COR-L47 (cell line): ENCODE measurements around the gene CDKN2AIP.

Source experiments
- DNase-seq: peaks from one replicate; lab custom pipeline; 2025; lab: John Stamatoyannopoulos, UW

The CDKN2AIP gene, protein sequence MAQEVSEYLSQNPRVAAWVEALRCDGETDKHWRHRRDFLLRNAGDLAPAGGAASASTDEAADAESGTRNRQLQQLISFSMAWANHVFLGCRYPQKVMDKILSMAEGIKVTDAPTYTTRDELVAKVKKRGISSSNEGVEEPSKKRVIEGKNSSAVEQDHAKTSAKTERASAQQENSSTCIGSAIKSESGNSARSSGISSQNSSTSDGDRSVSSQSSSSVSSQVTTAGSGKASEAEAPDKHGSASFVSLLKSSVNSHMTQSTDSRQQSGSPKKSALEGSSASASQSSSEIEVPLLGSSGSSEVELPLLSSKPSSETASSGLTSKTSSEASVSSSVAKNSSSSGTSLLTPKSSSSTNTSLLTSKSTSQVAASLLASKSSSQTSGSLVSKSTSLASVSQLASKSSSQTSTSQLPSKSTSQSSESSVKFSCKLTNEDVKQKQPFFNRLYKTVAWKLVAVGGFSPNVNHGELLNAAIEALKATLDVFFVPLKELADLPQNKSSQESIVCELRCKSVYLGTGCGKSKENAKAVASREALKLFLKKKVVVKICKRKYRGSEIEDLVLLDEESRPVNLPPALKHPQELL

DNA sequence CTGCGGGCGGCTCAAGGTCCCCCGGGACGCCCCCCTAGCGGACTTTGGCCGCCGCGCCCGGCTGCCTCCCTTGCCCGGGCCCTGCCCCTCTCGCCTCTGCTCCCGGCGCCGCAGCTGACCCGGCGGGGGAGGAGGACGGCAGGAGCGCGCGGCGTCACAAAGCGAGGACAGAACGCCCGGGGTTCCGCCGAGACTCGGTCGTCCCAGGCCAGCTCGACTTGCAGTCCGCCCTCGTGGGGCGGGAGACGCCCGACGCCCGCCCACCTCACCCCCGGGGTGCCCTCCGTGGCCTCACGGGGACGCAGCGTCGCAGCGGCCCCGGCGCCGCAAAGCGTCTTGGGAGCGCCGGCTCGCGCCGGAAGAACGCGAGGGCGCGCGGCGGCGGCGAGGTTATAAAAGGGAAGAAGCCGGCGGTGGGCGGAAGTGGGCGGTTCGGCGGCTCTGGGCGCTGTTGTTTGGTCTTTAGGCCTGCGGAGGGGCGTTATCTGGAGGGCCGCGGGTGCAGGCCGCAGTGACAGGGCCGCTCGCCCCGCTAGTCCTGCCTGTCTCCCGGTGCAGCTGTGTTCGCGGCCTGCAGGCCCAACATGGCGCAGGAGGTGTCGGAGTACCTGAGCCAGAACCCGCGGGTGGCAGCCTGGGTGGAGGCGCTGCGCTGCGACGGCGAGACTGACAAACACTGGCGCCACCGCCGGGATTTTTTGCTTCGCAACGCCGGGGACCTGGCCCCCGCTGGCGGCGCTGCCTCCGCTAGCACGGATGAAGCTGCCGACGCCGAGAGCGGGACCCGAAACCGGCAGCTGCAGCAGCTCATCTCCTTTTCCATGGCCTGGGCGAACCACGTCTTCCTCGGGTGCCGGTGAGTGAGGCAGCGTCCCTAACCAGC is at the start of gene CDKN2AIP:
TSS of gene CDKN2AIP (plus strand) at position 423 of the 883 bp plus-strand sequence. CDS start at position 585, 162 bp downstream.
- peak; percentile 93 for DNase-seq

DNA sequence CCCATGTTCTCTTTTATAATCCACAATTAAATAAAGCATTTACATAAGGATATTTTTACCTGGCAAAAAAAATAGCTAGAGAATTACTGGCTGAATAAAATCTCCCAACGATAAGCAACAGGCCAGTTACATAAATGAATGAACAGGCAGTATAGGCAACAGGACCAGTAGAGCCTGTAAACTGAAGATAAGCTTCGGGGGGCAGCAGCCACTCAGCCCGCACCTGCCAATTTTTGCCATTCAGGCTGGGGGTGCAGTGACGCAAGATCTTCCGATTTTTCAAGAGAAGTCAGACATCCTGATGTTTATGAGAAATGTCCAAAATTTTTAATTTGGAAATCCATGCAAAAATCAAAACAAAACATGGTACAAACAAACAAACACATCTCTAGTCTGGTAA is 49.0 kb upstream of the CDKN2AIP start:
- DNase-seq: no peak

DNA sequence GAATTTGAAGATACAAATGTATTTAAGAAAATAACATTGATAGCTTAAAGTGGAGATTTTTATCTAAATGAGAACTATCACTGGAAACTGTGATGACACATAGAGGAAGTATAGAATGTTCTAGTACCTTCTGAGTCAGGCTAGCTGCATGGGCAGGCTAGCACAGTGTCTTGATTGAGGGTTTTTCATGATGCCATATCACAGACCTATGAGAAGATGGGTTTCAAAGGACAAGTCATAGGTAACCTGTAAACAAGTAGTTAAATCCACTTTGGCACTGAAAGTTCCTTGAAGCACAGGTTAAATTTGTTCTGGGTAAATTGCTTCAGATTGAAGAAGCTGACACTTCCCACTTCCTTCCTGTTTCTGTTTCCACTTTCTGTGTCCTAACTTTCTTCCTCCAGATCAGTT is 48.2 kb upstream of the CDKN2AIP start:
- DNase-seq: no peak

DNA sequence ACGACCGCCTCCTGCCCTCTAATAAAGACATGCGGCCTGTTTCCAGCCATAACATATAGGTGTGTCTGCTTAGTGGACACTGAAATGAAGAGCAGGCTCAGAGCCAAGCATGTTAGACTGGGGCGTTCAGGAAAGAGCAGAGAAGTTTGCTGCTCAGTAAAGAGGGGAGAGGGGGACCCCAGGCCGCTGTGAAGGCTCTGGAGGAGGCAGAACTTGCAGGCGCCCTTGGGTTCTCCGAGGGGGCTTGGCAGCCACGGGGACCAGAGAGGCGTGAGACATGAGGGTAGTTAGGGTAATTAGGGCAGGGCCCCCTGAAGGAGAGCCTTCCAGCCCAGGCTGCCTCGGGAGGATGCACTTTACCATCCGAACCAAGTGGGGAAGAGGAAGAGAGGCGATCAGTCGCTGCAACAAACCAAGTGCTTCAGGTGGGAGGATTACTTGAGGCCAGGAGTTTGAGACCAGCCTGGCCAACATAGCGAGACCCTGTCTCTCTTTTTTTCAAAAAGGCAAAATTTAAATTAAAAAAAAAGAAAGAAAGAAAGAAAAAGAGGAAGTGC is 46.6 kb upstream of the CDKN2AIP start:
- no peak for DNase-seq

DNA sequence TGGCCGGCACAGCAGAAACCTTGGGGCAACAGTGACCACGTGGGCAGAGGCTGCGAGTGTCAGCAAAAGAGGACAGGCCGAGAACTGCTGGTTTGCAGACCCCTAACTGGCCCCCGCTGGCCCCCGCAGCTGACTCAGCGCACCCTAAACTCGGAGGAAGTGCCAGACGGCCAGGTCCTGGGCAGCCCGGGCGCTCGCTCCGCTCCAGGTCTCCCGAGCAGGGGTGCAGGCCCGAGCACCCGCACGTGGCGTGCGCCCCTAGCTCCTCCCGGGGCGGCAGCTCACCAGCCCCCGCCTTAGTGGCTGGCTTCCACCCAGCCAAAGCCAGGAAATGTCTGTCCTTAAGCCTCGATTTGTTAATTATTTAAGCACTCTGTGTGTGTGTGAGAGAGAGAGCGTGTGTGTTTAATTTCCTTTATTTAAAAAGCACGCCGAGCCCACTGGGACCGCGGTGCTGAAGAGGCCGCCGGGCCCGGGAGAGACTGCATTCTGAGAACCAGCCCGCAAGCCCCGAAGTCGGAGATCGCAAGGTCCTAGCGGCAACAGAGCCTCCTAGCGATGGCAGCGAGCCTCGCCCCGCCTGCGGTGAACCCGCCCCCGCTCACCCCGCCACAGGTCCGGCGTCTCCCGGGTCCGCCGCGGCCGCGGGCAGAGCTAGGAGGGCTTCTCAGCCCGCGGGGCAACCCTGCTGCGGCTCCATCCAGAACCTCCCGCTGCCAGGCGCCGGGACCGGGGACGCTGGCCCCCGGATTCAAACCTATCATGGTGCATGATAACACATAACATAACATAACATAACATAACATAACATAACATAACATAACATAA is 45.9 kb upstream of the CDKN2AIP start:
- peak; percentile 33 for DNase-seq

DNA sequence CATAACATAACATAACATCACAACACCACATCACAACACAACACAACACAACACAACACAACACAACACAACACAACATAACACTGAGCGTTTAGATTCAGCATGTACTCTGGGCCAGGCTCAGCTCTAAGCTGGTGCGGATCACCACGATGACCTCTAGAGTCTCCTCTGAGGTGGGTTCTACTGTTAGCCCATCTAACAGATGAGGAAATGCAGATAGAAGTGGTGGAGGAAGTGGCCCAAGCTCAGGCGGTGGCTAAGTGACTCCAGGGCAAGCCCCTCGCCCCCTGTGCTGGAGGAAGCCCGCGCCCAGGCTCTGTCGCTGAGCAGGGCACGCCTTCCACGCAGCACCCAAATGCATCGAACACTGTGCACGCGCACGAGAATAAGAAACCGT is 45.3 kb upstream of the CDKN2AIP start:
- no peak for DNase-seq

DNA sequence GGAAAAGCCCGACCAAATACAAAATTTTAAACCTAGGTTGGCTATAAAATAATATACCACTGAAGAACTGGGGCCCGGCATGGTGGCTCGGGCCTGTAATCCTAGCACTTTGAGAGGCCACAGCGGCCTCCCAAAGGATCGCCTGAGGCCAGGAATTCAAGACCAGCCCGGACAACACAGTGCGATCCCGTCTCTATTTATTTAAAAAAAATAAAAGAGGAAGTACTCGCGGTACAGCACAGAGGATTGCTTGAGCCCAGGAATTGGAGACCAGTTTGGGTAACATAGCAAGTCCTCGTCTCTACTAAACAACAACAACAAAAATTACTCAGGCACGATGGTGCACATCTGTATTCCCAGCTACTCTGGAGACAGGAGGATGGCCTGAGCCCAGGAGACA is 44.8 kb upstream of the CDKN2AIP start:
- no peak for DNase-seq

DNA sequence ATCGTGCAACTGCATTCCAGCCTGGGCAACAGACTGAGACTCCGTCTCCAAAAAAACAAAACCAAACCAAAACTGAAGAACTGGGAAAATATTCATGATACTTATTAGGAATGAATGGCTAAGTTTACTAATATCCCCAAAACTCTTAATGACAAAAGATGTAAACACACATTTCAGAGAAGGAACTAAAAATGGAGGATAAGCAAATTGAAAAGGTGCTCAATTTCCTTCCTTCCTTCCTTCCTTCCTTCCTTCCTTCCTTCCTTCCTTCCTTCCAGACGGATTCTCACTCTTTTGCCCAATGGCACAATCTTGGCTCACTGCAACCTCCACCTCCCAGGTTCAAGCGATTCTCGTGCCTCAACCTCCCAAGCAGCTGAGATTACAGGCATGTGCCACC is 44.4 kb upstream of the CDKN2AIP start:
- DNase-seq: no peak

DNA sequence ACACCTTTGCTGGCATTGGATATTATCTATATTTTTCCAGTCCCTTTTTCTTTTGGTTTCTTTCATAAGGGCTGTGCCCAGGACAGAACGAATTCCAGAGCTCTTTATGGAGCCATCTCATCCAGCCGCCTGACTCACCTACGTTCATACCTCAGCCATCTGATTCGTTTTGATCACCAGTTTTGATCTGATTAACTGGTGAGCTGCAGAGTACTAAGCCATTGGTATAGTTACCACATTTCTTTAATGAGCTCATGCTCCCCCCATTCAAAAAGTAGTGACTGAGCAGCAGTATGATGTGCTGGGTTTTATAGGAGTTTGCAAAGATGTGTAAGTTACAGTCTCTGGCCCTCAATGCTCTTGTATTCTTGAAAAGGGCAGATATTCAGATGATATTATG is 43.0 kb upstream of the CDKN2AIP start:
- no peak for DNase-seq

DNA sequence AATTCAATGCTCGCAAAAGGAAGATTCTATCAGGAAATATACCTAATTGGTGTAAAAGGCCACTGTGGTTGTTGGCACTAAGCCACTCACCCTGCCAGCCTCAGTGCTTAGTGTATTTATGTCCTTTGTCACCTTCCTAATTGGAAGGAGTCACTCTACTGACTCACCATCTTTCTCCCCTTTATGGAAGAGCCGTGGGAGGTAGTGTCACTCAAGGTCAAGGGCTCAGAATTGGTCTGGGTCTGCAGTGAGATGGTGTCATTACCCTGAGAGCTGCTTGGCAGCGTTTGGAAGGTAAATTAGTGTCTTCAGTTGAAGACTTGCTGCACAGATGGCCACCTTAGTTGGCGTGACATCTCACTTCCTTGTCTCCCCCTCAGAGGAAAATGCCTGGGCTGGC is 41.7 kb upstream of the CDKN2AIP start:
- peak; percentile 18 for DNase-seq

DNA sequence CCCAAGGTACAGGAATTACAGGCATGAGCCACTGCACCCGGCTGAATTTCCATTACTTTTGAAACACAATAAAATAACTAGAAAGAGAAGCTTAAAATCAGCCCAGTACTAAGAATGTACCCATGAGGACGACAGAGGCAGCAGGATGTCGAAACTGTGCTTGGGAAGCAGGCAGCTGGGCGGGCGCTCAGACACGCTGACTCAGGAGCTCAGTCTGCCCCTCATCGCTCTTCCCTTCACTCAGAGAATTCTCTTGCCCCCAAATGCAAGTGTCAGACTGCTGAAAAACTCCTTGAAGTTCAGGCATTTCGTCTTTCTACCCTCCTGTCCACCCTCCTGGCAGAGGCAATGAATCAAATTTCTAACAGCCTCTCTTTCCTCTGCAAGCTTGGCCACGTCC is 41.0 kb upstream of the CDKN2AIP start:
- DNase-seq: no peak

DNA sequence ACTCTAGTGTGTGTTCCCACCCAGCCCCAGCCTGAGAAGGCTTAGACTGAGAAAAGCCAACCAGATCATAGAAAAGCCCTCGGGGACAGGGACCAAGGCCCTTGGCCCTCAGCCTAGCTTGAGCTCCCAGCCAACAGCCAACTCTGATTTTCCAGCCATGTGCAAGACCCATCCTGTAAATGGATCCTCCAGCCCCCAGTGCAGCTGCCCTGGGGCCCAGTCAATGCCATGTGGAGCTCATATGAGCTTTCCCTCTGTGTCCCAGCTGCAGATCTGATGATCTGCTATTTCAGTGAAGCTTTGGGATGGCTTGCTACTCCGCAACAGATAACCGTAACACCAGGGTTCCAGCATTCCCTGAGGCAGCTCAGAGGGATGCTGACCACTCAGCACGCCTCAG is 40.5 kb upstream of the CDKN2AIP start:
- DNase-seq: no peak

DNA sequence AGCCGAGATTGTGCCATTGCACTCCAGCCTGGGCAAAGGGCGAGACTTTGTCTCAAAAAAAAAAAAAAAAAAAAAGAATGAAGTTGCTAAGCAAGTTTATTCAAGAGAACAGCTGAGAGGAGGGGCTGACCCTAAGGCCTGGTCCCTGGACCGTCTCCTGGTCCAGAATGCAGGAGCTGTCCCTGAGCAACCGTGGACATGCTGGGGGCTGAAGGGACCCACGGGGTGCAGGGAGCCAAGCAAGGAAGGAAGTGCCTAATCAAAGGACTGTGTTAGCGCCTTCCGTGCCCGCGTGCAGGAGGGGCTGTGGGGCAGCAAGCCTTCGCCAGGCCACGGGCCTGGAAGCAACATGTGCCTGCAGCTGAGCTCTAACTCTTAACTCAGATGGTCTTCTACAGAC is 39.1 kb upstream of the CDKN2AIP start:
- DNase-seq: no peak

DNA sequence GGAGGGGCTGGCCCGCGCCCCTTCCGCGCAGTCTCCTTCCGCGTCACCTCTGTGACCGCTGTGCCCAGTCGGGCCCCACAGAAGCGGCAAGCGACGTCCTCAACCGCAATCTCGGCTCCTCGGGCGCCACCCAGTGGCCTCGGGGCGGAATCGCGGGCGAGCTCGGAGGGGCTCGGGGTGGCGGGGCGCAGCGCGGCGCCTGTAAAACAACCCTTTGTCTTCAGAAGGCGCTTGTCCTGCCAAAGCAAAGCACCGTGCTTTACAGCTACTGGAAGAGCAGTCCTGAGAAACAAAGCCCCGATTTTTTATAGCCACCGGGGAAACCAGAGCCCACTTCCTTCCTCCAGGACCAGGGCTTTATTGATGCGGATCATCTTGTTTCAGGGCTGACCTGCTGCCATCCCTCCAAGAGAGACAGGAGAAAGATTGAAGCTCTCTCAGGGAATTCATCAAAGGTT is 37.3 kb upstream of the CDKN2AIP start:
- DNase-seq: peak; percentile 81

DNA sequence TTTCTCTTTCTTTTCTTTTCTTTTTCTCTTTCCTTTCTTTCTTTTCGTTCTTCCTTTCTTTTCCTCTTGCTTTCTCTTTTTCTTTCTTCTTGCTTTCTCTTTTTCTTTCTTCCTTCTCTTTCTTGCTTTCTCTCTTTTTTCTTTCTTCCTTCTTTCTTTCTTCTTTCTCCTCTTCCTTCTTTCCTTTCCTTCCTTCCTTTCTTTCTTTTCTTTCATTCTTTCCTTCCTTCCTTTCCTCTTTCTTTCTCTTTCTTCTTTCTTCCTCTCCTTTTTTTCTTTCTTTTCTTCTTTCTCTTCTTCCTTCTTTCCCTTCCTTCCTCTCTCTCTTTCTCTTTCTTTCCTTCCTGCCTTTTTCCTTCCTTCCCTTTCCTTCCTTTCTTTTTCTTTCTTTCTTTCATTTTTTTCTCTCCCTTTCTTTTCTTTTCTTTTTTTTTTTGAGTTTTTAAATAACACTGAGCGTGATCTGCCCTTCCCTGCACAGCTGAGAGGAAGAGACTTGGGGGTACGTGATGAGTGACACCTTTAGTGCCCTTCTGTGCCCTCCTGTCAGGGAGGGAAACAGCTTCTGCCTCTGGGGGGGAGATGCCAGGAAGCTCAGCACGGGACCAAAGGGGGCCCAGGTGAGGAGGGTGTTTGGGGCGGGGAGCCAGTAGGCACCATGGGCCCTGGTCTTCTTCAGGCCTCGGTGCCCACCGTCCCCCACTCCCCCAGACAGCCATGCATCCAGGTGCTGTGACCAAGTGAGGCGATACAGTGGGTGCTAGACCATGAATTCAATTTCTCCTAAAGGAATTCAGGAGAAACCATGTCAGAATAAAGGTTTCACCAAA is 36.6 kb upstream of the CDKN2AIP start:
- no peak for DNase-seq

DNA sequence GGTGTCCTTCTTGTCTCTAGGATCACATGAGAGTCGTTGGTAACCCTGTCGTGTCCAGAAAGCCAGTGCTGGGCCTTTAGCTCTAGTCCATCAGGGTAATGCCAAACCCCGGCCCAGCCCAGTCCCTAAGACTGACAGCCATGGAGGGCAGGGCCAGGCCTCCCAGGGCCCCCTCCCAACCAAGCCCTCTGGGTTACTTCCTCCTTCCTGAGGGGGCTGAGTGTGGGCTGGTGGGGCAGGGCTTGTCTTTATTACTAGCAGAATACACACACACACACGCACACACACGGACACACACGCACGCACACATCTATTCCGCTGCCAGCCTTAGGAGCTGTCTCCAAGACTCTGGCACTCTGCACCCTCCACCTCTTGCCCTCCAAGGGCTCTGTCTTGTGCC is 35.6 kb upstream of the CDKN2AIP start:
- no peak for DNase-seq

DNA sequence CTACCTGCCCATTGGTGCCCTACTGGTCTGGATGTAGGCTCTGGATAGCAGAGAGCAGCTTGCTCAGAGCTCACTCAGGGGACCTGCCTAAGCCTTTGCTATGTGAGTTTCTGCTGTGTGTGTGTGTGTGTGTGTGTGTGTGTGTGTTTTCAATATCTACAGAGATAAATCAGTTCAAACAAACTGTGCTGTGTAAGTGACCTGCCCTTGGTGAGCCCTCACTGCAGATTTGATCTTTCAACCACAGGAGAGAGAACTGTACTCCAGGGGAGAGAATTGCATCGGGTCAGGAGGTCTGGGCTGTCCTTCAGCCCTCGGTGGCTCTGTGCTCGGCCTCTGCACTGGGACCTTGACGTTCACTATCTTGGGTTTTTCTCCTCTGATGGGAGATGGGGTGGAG is 35.0 kb upstream of the CDKN2AIP start:
- no peak for DNase-seq

DNA sequence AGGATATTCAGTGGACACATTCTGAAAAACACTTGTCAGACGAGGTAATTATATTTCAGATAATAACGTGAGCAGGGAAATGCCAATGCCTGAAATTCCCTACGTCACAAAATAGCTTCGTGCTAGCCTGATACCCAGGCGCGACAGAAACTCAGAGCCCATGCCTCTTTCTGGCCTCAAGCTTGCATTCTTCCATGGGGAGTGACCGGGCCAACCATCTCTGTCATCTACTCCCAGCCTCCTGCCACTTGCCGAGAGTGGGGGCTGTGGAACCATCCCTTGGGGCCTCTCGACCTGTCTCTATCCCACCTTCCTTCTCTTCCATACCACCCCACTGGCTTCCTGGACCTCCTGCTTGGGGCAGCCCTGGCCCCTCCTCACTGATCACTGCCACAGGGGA is 34.5 kb upstream of the CDKN2AIP start:
- DNase-seq: no peak

DNA sequence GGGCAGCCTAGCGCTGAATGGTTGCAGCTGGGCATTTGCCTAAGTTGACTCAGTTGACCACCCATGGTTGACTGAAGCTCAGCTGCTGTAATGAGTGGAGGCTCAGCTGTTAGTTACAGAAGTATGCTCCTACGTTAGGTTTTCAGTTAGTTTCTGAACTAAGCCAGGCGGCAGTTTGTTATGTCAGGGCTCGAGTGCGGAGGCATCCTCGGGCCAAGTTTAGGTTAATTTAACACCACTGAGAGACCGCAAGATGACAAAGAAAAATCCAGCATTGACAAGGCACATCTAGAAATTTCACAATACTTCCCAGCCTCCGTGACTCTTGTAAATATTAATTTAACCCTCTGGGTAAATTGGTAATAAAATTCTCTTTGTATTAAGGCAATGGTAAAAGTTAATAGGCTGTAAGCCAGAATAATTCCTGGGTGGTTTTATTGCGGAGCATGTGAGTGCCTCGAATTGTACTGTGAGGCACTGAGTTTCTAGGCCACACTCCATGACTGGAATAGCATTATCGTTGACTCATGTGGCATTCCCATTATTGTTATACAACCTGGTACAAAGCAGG is 33.1 kb upstream of the CDKN2AIP start:
- DNase-seq: no peak

DNA sequence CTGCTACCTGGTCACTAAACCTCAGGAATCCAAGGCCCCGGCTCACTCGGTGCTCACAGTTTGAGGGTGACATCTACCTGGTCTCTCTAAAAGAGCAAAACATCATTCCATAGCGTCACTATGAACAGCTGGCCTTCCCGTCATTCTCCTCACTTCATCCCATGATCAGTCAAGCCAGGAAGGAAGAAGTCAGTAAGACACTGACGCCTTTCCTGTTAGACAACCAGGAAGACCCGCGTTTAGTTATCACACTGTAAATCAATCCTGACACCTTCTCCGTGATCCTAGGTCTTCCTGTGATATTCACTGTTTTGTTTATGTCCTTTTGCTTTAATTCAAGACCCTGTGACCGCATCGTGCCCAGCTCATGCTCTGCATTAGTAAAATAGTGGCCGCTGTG is 31.6 kb upstream of the CDKN2AIP start:
- DNase-seq: no peak
